Fibroblast of skin of left biceps (primary cell): Measurements from ENCODE around the gene SRSF10.
"Not testable (repeated sequence)": the region's sequence is repeated elsewhere in the genome, so short reads cannot be mapped to it uniquely, and the experiment has no call there.

ENCODE experiments used
- DNase-seq, 2 experiments: peaks; one replicate each; pipeline ENCODE4 v3.0.0-alpha.2; 2013; ENCODE audit warnings: low read depth in 2 of 2

The SRSF10 gene

GRCh38 chr1:23997812-23998211, 17.7 kb upstream of the SRSF10 start:
- DNase-seq: no peak

GRCh38 chr1:23996700-23997229, 16.6 kb upstream of the SRSF10 start:
- no peak for DNase-seq

- DNase-seq: no peak
Measured at GRCh38 chr1:23995431-23995837, 15.3 kb upstream of the SRSF10 start.

- DNase-seq: not testable (repeated sequence)
Measured at GRCh38 chr1:23992011-23992410, 11.9 kb upstream of the SRSF10 start.

- DNase-seq: no peak
Measured at GRCh38 chr1:23989263-23989662, 9.1 kb upstream of the SRSF10 start.

- not testable (repeated sequence) for DNase-seq
Measured at GRCh38 chr1:23987038-23987437, 6.9 kb upstream of the SRSF10 start.

GRCh38 chr1:23984417-23985186, 4.5 kb upstream of the SRSF10 start:
- DNase-seq: peak; percentile 71 to 76

- DNase-seq: no peak
Measured at GRCh38 chr1:23980728-23981070, 572 bp upstream of the SRSF10 start.

GRCh38 chr1:23979387-23979880, 693 bp downstream of the SRSF10 start:
- DNase-seq: no peak

GRCh38 chr1:23978805-23979204, 1.3 kb downstream of the SRSF10 start:
- DNase-seq: no peak

GRCh38 chr1:23977854-23978191, 2.3 kb downstream of the SRSF10 start:
- no peak for DNase-seq

GRCh38 chr1:23977187-23977853, 2.8 kb downstream of the SRSF10 start:
- no peak for DNase-seq

GRCh38 chr1:23967871-23968270, 12.3 kb downstream of the SRSF10 start:
- DNase-seq: no peak

- no peak for DNase-seq
Measured at GRCh38 chr1:23966973-23967493, 13.1 kb downstream of the SRSF10 start.

- no peak for DNase-seq
Measured at GRCh38 chr1:23964790-23965740, 15.1 kb downstream of the SRSF10 start.

GRCh38 chr1:23964235-23964668, 15.9 kb downstream of the SRSF10 start:
- DNase-seq: no peak

- DNase-seq: no peak
Measured at GRCh38 chr1:23963617-23964234, 16.4 kb downstream of the SRSF10 start.

- DNase-seq: no peak
Measured at GRCh38 chr1:23960291-23961020, 19.7 kb downstream of the SRSF10 start.

- DNase-seq: peak; percentile 81 to 84
Measured at GRCh38 chr1:23959461-23960290, 20.5 kb downstream of the SRSF10 start, which contains the start of gene PNRC2. PNRC2 (plus strand) TSS chr1:23959828; CDS start chr1:23961458, 1,630 bp downstream.
